Limb (tissue), 2 donors: Measurements from ENCODE around the gene GSX2.

Experiments
- DNase-seq, 2 donors: peaks; one replicate each; pipeline ENCODE4 v3.0.0-alpha.2; 2016; ENCODE audit errors: extremely low spot score in 2 of 2

Gene GSX2

GRCh38 chr4:54076673-54077072 is 23.3 kb upstream of the GSX2 start:
- no peak for DNase-seq

GRCh38 chr4:54077812-54078211 is 22.2 kb upstream of the GSX2 start:
- no peak for DNase-seq

GRCh38 chr4:54082168-54082567 is 17.8 kb upstream of the GSX2 start:
- no peak for DNase-seq

- DNase-seq: no peak
Observed at GRCh38 chr4:54085284-54085683, 14.7 kb upstream of the GSX2 start.

- DNase-seq: no peak
Observed at GRCh38 chr4:54089875-54090274, 10.1 kb upstream of the GSX2 start.

GRCh38 chr4:54090404-54090803 is 9.6 kb upstream of the GSX2 start:
- DNase-seq: no peak

- peak in 1 of 2 donors; percentile 49 for DNase-seq
Observed at GRCh38 chr4:54090804-54091623, 8.9 kb upstream of the GSX2 start.

GRCh38 chr4:54091637-54092404 is 8.1 kb upstream of the GSX2 start:
- DNase-seq: peak; percentile 75 to 83

- DNase-seq: no peak
Observed at GRCh38 chr4:54092405-54093323, 7.3 kb upstream of the GSX2 start.

- DNase-seq: no peak
Observed at GRCh38 chr4:54093324-54094240, 6.4 kb upstream of the GSX2 start.

GRCh38 chr4:54094451-54094850 is 5.5 kb upstream of the GSX2 start:
- DNase-seq: no peak

- DNase-seq: peak in 1 of 2 donors; percentile 47
Observed at GRCh38 chr4:54095110-54095825, 4.7 kb upstream of the GSX2 start.

GRCh38 chr4:54096295-54096962 is 3.5 kb upstream of the GSX2 start:
- no peak for DNase-seq

GRCh38 chr4:54097152-54097551 is 2.8 kb upstream of the GSX2 start:
- no peak for DNase-seq

- no peak for DNase-seq
Observed at GRCh38 chr4:54098375-54098774, 1.6 kb upstream of the GSX2 start.

GRCh38 chr4:54099287-54099747 is 646 bp upstream of the GSX2 start:
- DNase-seq: no peak

GRCh38 chr4:54100595-54101189 is 729 bp downstream of the GSX2 start:
- no peak for DNase-seq

- peak in 1 of 2 donors; percentile 51 for DNase-seq
Observed at GRCh38 chr4:54101190-54102041, 1.5 kb downstream of the GSX2 start.
